ENCODE data around the gene UBE2R2.

The UBE2R2 gene

GRCh38 chr9:33884856-33885701, 68.1 kb downstream of the UBE2R2 start:
- peak in 2 of 14 donors; percentile 3 to 28 for DNase-seq

GRCh38 chr9:33885948-33886347, 69.0 kb downstream of the UBE2R2 start:
- no peak for DNase-seq

- DNase-seq, result no peak
Observed at GRCh38 chr9:33893861-33894260, 76.9 kb downstream of the UBE2R2 start.

- DNase-seq, result no peak
Observed at GRCh38 chr9:33894316-33894715, 77.4 kb downstream of the UBE2R2 start.

- no peak for DNase-seq
Observed at GRCh38 chr9:33903157-33903780, 86.3 kb downstream of the UBE2R2 start.

- DNase-seq, result no peak
Observed at GRCh38 chr9:33905137-33905536, 88.2 kb downstream of the UBE2R2 start.

- no peak for DNase-seq
Observed at GRCh38 chr9:33906769-33907168, 89.8 kb downstream of the UBE2R2 start.

GRCh38 chr9:33907347-33907746, 90.4 kb downstream of the UBE2R2 start:
- DNase-seq, result no peak

GRCh38 chr9:33908114-33908513, 91.2 kb downstream of the UBE2R2 start:
- DNase-seq, result no peak

GRCh38 chr9:33908749-33909148, 91.8 kb downstream of the UBE2R2 start:
- DNase-seq, result no peak

- DNase-seq, result no peak
Observed at GRCh38 chr9:33913541-33913940, 96.6 kb downstream of the UBE2R2 start.

- no peak for DNase-seq
Observed at GRCh38 chr9:33914887-33915628, 98.1 kb downstream of the UBE2R2 start.

GRCh38 chr9:33917036-33917435, 100.1 kb downstream of the UBE2R2 start:
- no peak for DNase-seq

- DNase-seq, result no peak
Observed at GRCh38 chr9:33919276-33919897, 102.4 kb downstream of the UBE2R2 start.

GRCh38 chr9:33921967-33922895, 105.3 kb downstream of the UBE2R2 start:
- no peak for DNase-seq

- no peak for DNase-seq
Observed at GRCh38 chr9:33923079-33923478, 106.1 kb downstream of the UBE2R2 start.

GRCh38 chr9:33923998-33924701, 107.2 kb downstream of the UBE2R2 start:
- peak in 1 of 14 donors; percentile 3 for DNase-seq

- peak in 8 of 14 donors; percentile 19 to 68 (median 28) for DNase-seq
Observed at GRCh38 chr9:33924978-33925797, 108.2 kb downstream of the UBE2R2 start.

GRCh38 chr9:33926746-33927485, 110.0 kb downstream of the UBE2R2 start:
- DNase-seq, result no peak
